Omental fat pad (tissue), 4 donors: Measurements from ENCODE around the gene OSMR. TPM values are rescaled to one million over a fixed set of nuclear protein-coding genes. Genes with fewer than 3 reads are reported as not detected.
A peak's percentile ranks its signal among the peaks of the same experiment; 100 is the strongest.

Source experiments
- ATAC-seq: fragments of 150-250 bp; one replicate; pipeline ENCODE4 v1.9.1; 2016; ENCODE audit warnings: mild to moderate bottlenecking, moderate library complexity; ENCODE audit not compliant: low FRiP score
- DNase-seq: peaks from one replicate; pipeline ENCODE4 v3.0.0-alpha.2; 2019; ENCODE audit warnings: low spot score
- CTCF ChIP-seq, 3 donors: fragments of 450-650 bp; IDR thresholded peaks; one replicate each; pipeline ENCODE4 v1.5.1; 2016 to 2017; ENCODE audit warnings: antibody characterized with exemption in 3 of 3, mild to moderate bottlenecking in 3 of 3, moderate library complexity in 2 of 3
- total RNA-seq, 4 donors: library from RNA; depleted of rRNA; stranded (reverse); fragments of >200 nt; gene quantifications; one replicate each; pipeline ENCODE4 v1.1.0, GENCODE V29; 2016

The OSMR gene
- total RNA-seq, 4 donors from 2014 or later = 51.7 to 180 (median 108) TPM

GRCh38 chr5:38830521-38831051 is 15.2 kb upstream of the OSMR start:
- ATAC-seq (peak; percentile 77), DNase-seq (no peak)
- TF ChIP-seq CTCF (IDR thresholded peaks at IDR 0.05) = no peak

GRCh38 chr5:38831117-38831516 is 14.7 kb upstream of the OSMR start:
- ATAC-seq (no peak), DNase-seq (no peak)
- no peak for TF ChIP-seq CTCF (IDR thresholded peaks at IDR 0.05)

- ATAC-seq (no peak), DNase-seq (no peak)
- TF ChIP-seq CTCF (IDR thresholded peaks at IDR 0.05) = no peak
Observed at GRCh38 chr5:38831909-38832308, 13.9 kb upstream of the OSMR start.

GRCh38 chr5:38832810-38833209 is 13.0 kb upstream of the OSMR start:
- DNase-seq (no peak), ATAC-seq (no peak)
- TF ChIP-seq CTCF (IDR thresholded peaks at IDR 0.05) = no peak

- ATAC-seq = peak; percentile 79
- TF ChIP-seq CTCF (IDR thresholded peaks at IDR 0.05) = no peak
- DNase-seq = no peak
Observed at GRCh38 chr5:38835887-38836286, 9.9 kb upstream of the OSMR start.

- DNase-seq (no peak), ATAC-seq (no peak)
- no peak for TF ChIP-seq CTCF (IDR thresholded peaks at IDR 0.05)
Observed at GRCh38 chr5:38837416-38837815, 8.4 kb upstream of the OSMR start.

- no peak for TF ChIP-seq CTCF (IDR thresholded peaks at IDR 0.05)
- ATAC-seq (no peak), DNase-seq (no peak)
Observed at GRCh38 chr5:38837932-38838331, 7.9 kb upstream of the OSMR start.
